Keratinocyte (primary cell): ENCODE measurements around the gene TYR. TPM values are rescaled to one million over a fixed set of nuclear protein-coding genes. Genes with fewer than 3 reads are reported as not detected.

Experiments
- DNase-seq: peaks from one replicate; pipeline ENCODE4 v3.0.0-alpha.2; 2011; ENCODE audit warnings: low read depth, missing footprints, low spot score
- FAIRE-seq: peaks from 2 replicates; lab custom pipeline; 2011; peaks lifted over from hg19 to GRCh38; lab: Jason Lieb, UNC
- H2AFZ ChIP-seq: 2 replicates; pipeline ENCODE4 v1.6.0; 2012; ENCODE audit warnings: low read length, control low read depth, inconsistent platforms; ENCODE audit not compliant: control insufficient read depth
- H3K27ac ChIP-seq: 2 replicates; pipeline ENCODE4 v1.5.1; 2011; ENCODE audit warnings: low read length; ENCODE audit not compliant: control insufficient read depth, insufficient read depth
- H3K27me3 ChIP-seq: 3 replicates; pipeline ENCODE4 v1.6.0; 2011; ENCODE audit warnings: low read length; ENCODE audit not compliant: control insufficient read depth, insufficient read depth; ENCODE audit errors: extremely low read depth
- H3K36me3 ChIP-seq, 2 experiments: 2 replicates in 1 of 2; 3 replicates in 1 of 2; pipeline ENCODE4 v1.5.1; 2011; ENCODE audit warnings: low read length in 2 of 2, mild to moderate bottlenecking in 1 of 2; ENCODE audit not compliant: control insufficient read depth in 2 of 2, insufficient read depth in 2 of 2; ENCODE audit errors: extremely low read depth in 1 of 2
- H3K4me1 ChIP-seq: 3 replicates; pipeline ENCODE4 v1.5.1; 2011; ENCODE audit warnings: low read length; ENCODE audit not compliant: control insufficient read depth, insufficient read depth; ENCODE audit errors: extremely low read depth
- H3K4me2 ChIP-seq: 3 replicates; pipeline ENCODE4 v1.6.0; 2011; ENCODE audit warnings: low read depth, low read length; ENCODE audit not compliant: control insufficient read depth, insufficient read depth; ENCODE audit errors: extremely low read depth
- H3K4me3 ChIP-seq, 3 experiments: fragments of 200-600 bp in 1 of 3; sonication (generic) in 1 of 3; 2 replicates in 2 of 3; 3 replicates in 1 of 3; pipeline ENCODE4 v1.5.1; 2011 to 2016; ENCODE audit warnings: low read length in 3 of 3, mild to moderate bottlenecking in 3 of 3, control low read depth in 2 of 3, inconsistent platforms in 1 of 3, low read depth in 1 of 3, mixed read lengths in 1 of 3, mixed run types in 1 of 3, moderate library complexity in 1 of 3; ENCODE audit not compliant: control insufficient read depth in 2 of 3, insufficient read depth in 2 of 3; ENCODE audit errors: extremely low read depth in 1 of 3
- H3K79me2 ChIP-seq: 2 replicates; pipeline ENCODE4 v1.6.0; 2012; ENCODE audit warnings: low read length; ENCODE audit not compliant: control insufficient read depth, insufficient read depth
- H3K9ac ChIP-seq: 3 replicates; pipeline ENCODE4 v1.6.0; 2011; ENCODE audit warnings: low read length; ENCODE audit not compliant: control insufficient read depth, insufficient read depth; ENCODE audit errors: extremely low read depth
- H3K9me1 ChIP-seq: 3 replicates; pipeline ENCODE4 v1.6.0; 2011; ENCODE audit warnings: low read length; ENCODE audit not compliant: control insufficient read depth, insufficient read depth; ENCODE audit errors: extremely low read depth
- H3K9me3 ChIP-seq: 2 replicates; pipeline ENCODE4 v1.5.1; 2012; ENCODE audit warnings: low read depth, low read length; ENCODE audit not compliant: control insufficient read depth
- H4K20me1 ChIP-seq: 3 replicates; pipeline ENCODE4 v1.6.0; 2011; ENCODE audit warnings: low read length; ENCODE audit not compliant: control insufficient read depth, insufficient read depth; ENCODE audit errors: extremely low read depth
- EZH2 ChIP-seq: IDR thresholded peaks from one replicate; pipeline ENCODE4 v1.6.1; 2012; ENCODE audit warnings: inconsistent platforms, mild to moderate bottlenecking, low read length, moderate library complexity
- dilution Hi-C: fragments of 300-500 bp; cut with MboI; formaldehyde crosslinking; loops from one replicate; pipeline ENCODE4 v1.7.0; 2020; ENCODE audit warnings: low sequenced_read_pairs; ENCODE audit not compliant: extremely low pct_ligation_motif_present
- polyA plus RNA-seq, 5 experiments: library from polyadenylated mRNA; depleted of rRNA in 3 of 5; stranded (reverse) in 3 of 5; stranded (forward) in 1 of 5; unstranded in 1 of 5; fragments of >200 nt; gene quantifications; 1 replicate in 1 of 5; 2 replicates in 3 of 5; 3 replicates in 1 of 5; pipeline versions ENCODE4 v1.2.1 to v1.2.3, GENCODE V29; 2011 to 2012; ENCODE audit warnings: missing spikeins in 2 of 5, low read depth in 1 of 5, low replicate concordance in 1 of 5
- TF ChIP-seq, protein P1 (sequence below), 3 experiments: IDR thresholded peaks in 1 of 3; conservative IDR thresholded peaks in 1 of 3; optimal IDR thresholded peaks in 1 of 3; 2 replicates in 2 of 3; 3 replicates in 1 of 3; pipeline versions ENCODE3 to v1.5.1; 2011; ENCODE audit warnings: low read length in 3 of 3, mild to moderate bottlenecking in 3 of 3, moderate library complexity in 2 of 3, control low read depth in 1 of 3, inconsistent platforms in 1 of 3; ENCODE audit not compliant: insufficient read depth in 2 of 3; ENCODE audit errors: extremely low read depth in 1 of 3

Gene TYR
- polyA plus RNA-seq, 1 donor (not counting 4 experiments of a cell fraction or from before 2014, with no cell fraction given), result 0.03 TPM

DNA sequence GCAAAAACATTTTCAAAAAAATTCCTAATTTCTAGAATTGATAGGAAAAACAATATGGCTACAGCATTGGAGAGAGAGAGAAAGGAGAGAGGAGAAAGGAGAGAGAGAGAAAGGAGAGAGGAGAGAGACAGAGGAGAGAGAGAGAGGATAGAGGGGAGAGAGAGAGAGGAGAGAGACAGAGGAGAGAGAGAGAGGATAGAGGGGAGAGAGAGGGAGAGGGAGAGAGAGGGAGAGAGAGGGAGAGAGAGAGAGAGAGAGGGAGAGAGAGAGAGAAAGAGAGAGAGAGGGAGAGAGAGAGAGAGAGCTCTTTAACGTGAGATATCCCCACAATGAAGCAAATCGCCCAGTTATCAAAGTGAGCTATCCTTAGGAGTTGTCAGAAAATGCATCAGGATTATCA lies 737 bp upstream of the TYR start:
- no peak for FAIRE-seq
- Histone ChIP-seq H3K79me2 (no peaks in the 10 kb centered on the region), H3K4me1 (no peaks in the 10 kb centered on the region), H3K27ac (no peak overlapping the region), H3K9me1 (no peaks in the 10 kb centered on the region), H3K4me2 (no peak overlapping the region), H3K4me3 (no peak overlapping the region), H3K27me3 (no peaks in the 10 kb centered on the region), H3K9ac (no peak overlapping the region), H4K20me1 (no peaks in the 10 kb centered on the region), H3K36me3 (no peaks in the 10 kb centered on the region), H2AFZ (no peak overlapping the region), H3K9me3 (no peaks in the 10 kb centered on the region)
- DNase-seq, result no peak
- TF ChIP-seq, protein P1, sequence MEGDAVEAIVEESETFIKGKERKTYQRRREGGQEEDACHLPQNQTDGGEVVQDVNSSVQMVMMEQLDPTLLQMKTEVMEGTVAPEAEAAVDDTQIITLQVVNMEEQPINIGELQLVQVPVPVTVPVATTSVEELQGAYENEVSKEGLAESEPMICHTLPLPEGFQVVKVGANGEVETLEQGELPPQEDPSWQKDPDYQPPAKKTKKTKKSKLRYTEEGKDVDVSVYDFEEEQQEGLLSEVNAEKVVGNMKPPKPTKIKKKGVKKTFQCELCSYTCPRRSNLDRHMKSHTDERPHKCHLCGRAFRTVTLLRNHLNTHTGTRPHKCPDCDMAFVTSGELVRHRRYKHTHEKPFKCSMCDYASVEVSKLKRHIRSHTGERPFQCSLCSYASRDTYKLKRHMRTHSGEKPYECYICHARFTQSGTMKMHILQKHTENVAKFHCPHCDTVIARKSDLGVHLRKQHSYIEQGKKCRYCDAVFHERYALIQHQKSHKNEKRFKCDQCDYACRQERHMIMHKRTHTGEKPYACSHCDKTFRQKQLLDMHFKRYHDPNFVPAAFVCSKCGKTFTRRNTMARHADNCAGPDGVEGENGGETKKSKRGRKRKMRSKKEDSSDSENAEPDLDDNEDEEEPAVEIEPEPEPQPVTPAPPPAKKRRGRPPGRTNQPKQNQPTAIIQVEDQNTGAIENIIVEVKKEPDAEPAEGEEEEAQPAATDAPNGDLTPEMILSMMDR (optimal IDR thresholded peaks at IDR 0.05 in 1 of 3, IDR thresholded peaks at IDR 0.05 in 1 of 3, conservative IDR thresholded peaks at IDR 0.05 in 1 of 3; ENCODE audit: extremely low read depth in 1 of 3, insufficient read depth in 2 of 3, low read length in 3 of 3), result no peak
- no peak for TF ChIP-seq EZH2
- dilution Hi-C loops, result no loop called here

DNA sequence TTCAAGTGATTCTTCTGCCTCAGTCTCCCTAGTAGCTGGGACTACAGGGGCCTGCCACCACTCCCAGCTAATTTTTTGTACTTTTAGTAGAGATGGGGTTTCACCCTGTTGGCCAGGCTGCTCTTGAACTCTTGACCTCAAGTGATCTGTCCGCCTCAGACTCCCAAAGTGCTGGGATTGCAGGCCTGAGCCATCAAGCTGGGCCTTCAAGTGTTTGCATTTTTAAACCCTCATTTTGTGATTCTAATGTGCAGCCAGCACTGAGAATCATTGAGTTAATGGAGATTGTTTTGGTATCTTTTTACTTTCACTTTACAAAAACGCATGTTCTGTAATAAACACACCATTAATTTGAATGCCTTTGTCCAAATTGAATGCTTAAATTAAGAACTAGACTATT lies 3.4 kb downstream of the TYR start:
- dilution Hi-C loops, result no loop called here
- H2AFZ ChIP-seq, result no peak overlapping the region
- H3K9me1 ChIP-seq, result no peaks in the 10 kb centered on the region
- no peak overlapping the region for H3K4me3 ChIP-seq
- H4K20me1 ChIP-seq, result no peaks in the 10 kb centered on the region
- H3K27me3 ChIP-seq, result no peaks in the 10 kb centered on the region
- H3K36me3 ChIP-seq, result no peaks in the 10 kb centered on the region
- no peak overlapping the region for H3K4me2 ChIP-seq
- no peak overlapping the region for H3K9ac ChIP-seq
- DNase-seq (no peak), FAIRE-seq (no peak)
- TF ChIP-seq, protein P1 (optimal IDR thresholded peaks at IDR 0.05 in 1 of 3, IDR thresholded peaks at IDR 0.05 in 1 of 3, conservative IDR thresholded peaks at IDR 0.05 in 1 of 3; ENCODE audit: extremely low read depth in 1 of 3, insufficient read depth in 2 of 3, low read length in 3 of 3), result no peak
- no peak for TF ChIP-seq EZH2
- no peaks in the 10 kb centered on the region for H3K4me1 ChIP-seq
- H3K79me2 ChIP-seq, result no peaks in the 10 kb centered on the region
- no peaks in the 10 kb centered on the region for H3K9me3 ChIP-seq
- no peak overlapping the region for H3K27ac ChIP-seq
